H1 (cell line): ENCODE measurements around the gene DXO. TPM values are rescaled to one million over a fixed set of nuclear protein-coding genes. Genes with fewer than 3 reads are reported as not detected.
"Not testable (repeated sequence)": the region's sequence is repeated elsewhere in the genome, so short reads cannot be mapped to it uniquely, and the experiment has no call there.

Source experiments
- CTCF ChIA-PET: fragments of 300-600 bp; sonication (Branson Sonifier 250); formaldehyde crosslinking; loops from one replicate; lab custom pipeline; 2021; ENCODE audit not compliant: partially characterized antibody; lab: Charles Lee
- POLR2A ChIA-PET: fragments of 300-600 bp; sonication (Branson Sonifier 250); formaldehyde crosslinking; loops from one replicate; lab custom pipeline; 2021; ENCODE audit warnings: inconsistent platforms; ENCODE audit not compliant: partially characterized antibody; lab: Charles Lee
- DNase-seq, 2 experiments: peaks; one replicate each; pipeline versions ENCODE4 v3.0.0 to v3.0.0-alpha.2; 2010 to 2022; ENCODE audit warnings: low spot score in 2 of 2, low read depth in 1 of 2, mixed read lengths in 1 of 2
- FAIRE-seq: peaks from 2 replicates; lab custom pipeline; 2011; peaks lifted over from hg19 to GRCh38; lab: Jason Lieb, UNC
- H2AFZ ChIP-seq: 2 replicates; pipeline ENCODE4 v1.8.1; 2012; ENCODE audit warnings: low read length, inconsistent platforms
- H2AK5ac ChIP-seq: 2 replicates; pipeline ENCODE4 v1.6.1; 2013; ENCODE audit warnings: low read depth, low read length
- H2BK120ac ChIP-seq: replicated peaks from 2 replicates; pipeline ENCODE3; 2013; ENCODE audit warnings: low read depth, low read length, inconsistent platforms
- H2BK12ac ChIP-seq: 2 replicates; pipeline ENCODE4 v1.6.1; 2013; ENCODE audit warnings: low read depth, low read length
- H2BK15ac ChIP-seq: 2 replicates; pipeline ENCODE4 v1.6.1; 2013; ENCODE audit warnings: low read length
- H2BK20ac ChIP-seq: 2 replicates; pipeline ENCODE4 v1.6.1; 2013; ENCODE audit warnings: low read length
- H2BK5ac ChIP-seq: 2 replicates; pipeline ENCODE4 v1.6.1; 2013; ENCODE audit warnings: low read depth, low read length
- H3K14ac ChIP-seq: 2 replicates; pipeline ENCODE4 v1.6.1; 2013; ENCODE audit warnings: inconsistent platforms; ENCODE audit not compliant: insufficient read length
- H3K18ac ChIP-seq: 2 replicates; pipeline ENCODE4 v1.6.1; 2013; ENCODE audit warnings: low read length; ENCODE audit errors: extremely low read depth
- H3K23ac ChIP-seq: 2 replicates; pipeline ENCODE4 v1.6.1; 2013; ENCODE audit warnings: inconsistent platforms; ENCODE audit not compliant: insufficient read length
- H3K23me2 ChIP-seq: 2 replicates; pipeline ENCODE4 v1.6.1; 2013; ENCODE audit warnings: low read depth, low read length
- H3K27ac ChIP-seq: 2 replicates; pipeline ENCODE4 v1.6.1; 2011; ENCODE audit warnings: low read depth, low read length, inconsistent platforms
- H3K27me3 ChIP-seq, 4 experiments: replicated peaks in 1 of 4; 1 replicate in 1 of 4; 2 replicates in 3 of 4; pipeline versions ENCODE4 v1.6.1 to v1.8.1; 2011 to 2013; ENCODE audit warnings: low read length in 3 of 4, mild to moderate bottlenecking in 3 of 4, inconsistent platforms in 2 of 4, mixed read lengths in 2 of 4, moderate library complexity in 1 of 4; ENCODE audit not compliant: control insufficient read depth in 3 of 4, insufficient read depth in 3 of 4; ENCODE audit errors: extremely low read depth in 1 of 4
- H3K36me3 ChIP-seq, 4 experiments: 2 replicates each; pipeline versions ENCODE4 v1.6.1 to v1.8.1; 2011 to 2013; ENCODE audit warnings: mild to moderate bottlenecking in 4 of 4, low read length in 3 of 4, moderate library complexity in 2 of 4, control low read depth in 1 of 4, inconsistent platforms in 1 of 4; ENCODE audit not compliant: insufficient read depth in 4 of 4, control insufficient read depth in 2 of 4
- H3K4ac ChIP-seq: replicated peaks from 2 replicates; pipeline ENCODE3; 2013; ENCODE audit warnings: low read length, low read depth, mixed read lengths, inconsistent platforms; ENCODE audit not compliant: insufficient read length
- H3K4me1 ChIP-seq, 4 experiments: replicated peaks in 1 of 4; 1 replicate in 1 of 4; 2 replicates in 3 of 4; pipeline versions ENCODE4 v1.6.1 to v1.8.1; 2011 to 2013; ENCODE audit warnings: low read length in 3 of 4, inconsistent platforms in 2 of 4, mixed read lengths in 1 of 4; ENCODE audit not compliant: insufficient read depth in 4 of 4, control insufficient read depth in 3 of 4
- H3K4me2 ChIP-seq, 2 experiments: 2 replicates each; pipeline versions ENCODE4 v1.6.1 to v1.8.1; 2011 to 2013; ENCODE audit warnings: low read depth in 2 of 2, low read length in 2 of 2, control low read depth in 1 of 2, inconsistent platforms in 1 of 2, mild to moderate bottlenecking in 1 of 2; ENCODE audit not compliant: insufficient read depth in 1 of 2
- H3K4me3 ChIP-seq, 4 experiments: fragments of 200-600, 300-600 bp in 1 of 4; sonication (generic), shearing (Covaris generic), sonication (Bioruptor Twin) in 1 of 4; 2 replicates each; pipeline versions ENCODE4 v1.5.1 to v1.8.1; 2011 to 2016; ENCODE audit warnings: low read length in 4 of 4, low read depth in 3 of 4, control low read depth in 2 of 4, inconsistent platforms in 2 of 4, mild to moderate bottlenecking in 2 of 4, mixed read lengths in 1 of 4, moderate library complexity in 1 of 4; ENCODE audit not compliant: insufficient read depth in 2 of 4; ENCODE audit errors: extremely low read depth in 1 of 4
- H3K56ac ChIP-seq: replicated peaks from 2 replicates; pipeline ENCODE3; 2013; ENCODE audit warnings: low read depth, mild to moderate bottlenecking, mixed read lengths, low read length, inconsistent platforms; ENCODE audit not compliant: insufficient read length
- H3K79me1 ChIP-seq: 2 replicates; pipeline ENCODE4 v1.6.1; 2013; ENCODE audit warnings: low read depth, low read length, control low read depth
- H3K79me2 ChIP-seq, 2 experiments: 2 replicates each; pipeline versions ENCODE4 v1.6.1 to v1.8.1; 2012 to 2013; ENCODE audit warnings: low read length in 2 of 2, mild to moderate bottlenecking in 2 of 2, inconsistent platforms in 1 of 2; ENCODE audit not compliant: insufficient read depth in 2 of 2, control insufficient read depth in 1 of 2
- H3K9ac ChIP-seq, 4 experiments: replicated peaks in 1 of 4; 1 replicate in 1 of 4; 2 replicates in 3 of 4; pipeline versions ENCODE4 v1.6.1 to v1.8.1; 2011 to 2013; ENCODE audit warnings: low read depth in 3 of 4, low read length in 3 of 4, control low read depth in 2 of 4, mild to moderate bottlenecking in 2 of 4, moderate library complexity in 2 of 4, inconsistent platforms in 1 of 4; ENCODE audit errors: extremely low read depth in 1 of 4
- H3K9me3 ChIP-seq, 2 experiments: 2 replicates each; pipeline versions ENCODE4 v1.6.1 to v1.8.1; 2012 to 2013; ENCODE audit warnings: mild to moderate bottlenecking in 2 of 2, moderate library complexity in 2 of 2, control low read depth in 1 of 2, inconsistent platforms in 1 of 2, low read depth in 1 of 2, low read length in 1 of 2, mixed read lengths in 1 of 2; ENCODE audit not compliant: insufficient read depth in 2 of 2
- H4K20me1 ChIP-seq, 2 experiments: replicated peaks in 1 of 2; 2 replicates each; pipeline versions ENCODE3 to v1.8.1; 2011 to 2013; ENCODE audit warnings: inconsistent platforms in 2 of 2, low read length in 2 of 2, mild to moderate bottlenecking in 1 of 2; ENCODE audit not compliant: insufficient read depth in 2 of 2, control insufficient read depth in 1 of 2
- H4K5ac ChIP-seq: 2 replicates; pipeline ENCODE4 v1.6.1; 2013; ENCODE audit warnings: low read length, low read depth, mixed read lengths, inconsistent platforms; ENCODE audit not compliant: insufficient read length
- H4K8ac ChIP-seq: 2 replicates; pipeline ENCODE4 v1.8.0; 2013; ENCODE audit warnings: mild to moderate bottlenecking, moderate library complexity, low read length, inconsistent platforms; ENCODE audit not compliant: insufficient read depth; ENCODE audit errors: extremely low read depth
- H4K91ac ChIP-seq: replicated peaks from 2 replicates; pipeline ENCODE3; 2013; ENCODE audit warnings: low read length, mixed read lengths, inconsistent platforms; ENCODE audit not compliant: insufficient read length
- WGBS, 2 experiments: shearing (Covaris generic) in 1 of 2; methylation state at CpG; one replicate each; pipeline versions ENCODE4 v1.1.6 to v1.1.7; 2013 to 2015; ENCODE audit warnings: low lambda C conversion rate in 2 of 2, mixed read lengths in 2 of 2, inconsistent platforms in 1 of 2, low coverage in 1 of 2, missing lambda C conversion rate in 1 of 2; ENCODE audit not compliant: insufficient replicate concordance in 2 of 2, insufficient coverage in 1 of 2, insufficient read length in 1 of 2; ENCODE audit errors: extremely low coverage in 1 of 2, missing lambda C conversion rate in 1 of 2; 5-methylcytosine and 5-hydroxymethylcytosine counted together
- polyA plus RNA-seq, 7 experiments: library from polyadenylated mRNA; depleted of rRNA in 3 of 7; stranded (reverse) in 5 of 7; unstranded in 2 of 7; fragments of >200 nt in 5 of 7; fragments of 200-250 nt in 2 of 7; gene quantifications; 1 replicate in 5 of 7; 2 replicates in 1 of 7; 4 replicates in 1 of 7; pipeline versions ENCODE4 v1.2.1 to v1.2.3, GENCODE V29; 2011 to 2013; ENCODE audit warnings: missing spikeins in 2 of 7, mixed read lengths in 2 of 7
- total RNA-seq: library from RNA; stranded (reverse); fragmentation: NEBNext Ultra II Directional; extraction: Animal tissue kit (Norgen Biotek cat#: 25700); gene quantifications from 2 replicates; pipeline ENCODE4 v1.2.1, GENCODE V29; 2021

Gene DXO
- total and polyA plus RNA-seq, 2 of the 8 experiments (the other 6 are each of a cell fraction or from before 2014, with no cell fraction given) = 14.7 to 23.9 TPM

- POLR2A ChIA-PET, H2AFZ ChIP-seq, DNase-seq, H2BK120ac ChIP-seq, H3K27me3 ChIP-seq, FAIRE-seq, H3K9me3 ChIP-seq, H3K23me2 ChIP-seq, H4K5ac ChIP-seq, H3K4me2 ChIP-seq, H3K14ac ChIP-seq, H3K79me2 ChIP-seq, H4K20me1 ChIP-seq, H3K79me1 ChIP-seq, H2BK20ac ChIP-seq, H3K23ac ChIP-seq, H4K8ac ChIP-seq, H2AK5ac ChIP-seq, H3K18ac ChIP-seq, CTCF ChIA-PET, H2BK12ac ChIP-seq, H3K27ac ChIP-seq, H3K36me3 ChIP-seq, H2BK15ac ChIP-seq, H4K91ac ChIP-seq, H3K9ac ChIP-seq, H3K4me3 ChIP-seq, H3K4me1 ChIP-seq, H3K56ac ChIP-seq, H3K4ac ChIP-seq, H2BK5ac ChIP-seq: not testable (repeated sequence)
- no CpG with 5 or more reads among the region's 15 CpGs for WGBS, 2 experiments
Observed at GRCh38 chr6:32002546-32003268, 30.8 kb upstream of the DXO start.

GRCh38 chr6:31996385-31996784 is 24.4 kb upstream of the DXO start:
- CTCF ChIA-PET, H2BK12ac ChIP-seq, H3K79me2 ChIP-seq, DNase-seq, H4K8ac ChIP-seq, H3K4me1 ChIP-seq, H3K27ac ChIP-seq, H4K5ac ChIP-seq, H3K56ac ChIP-seq, POLR2A ChIA-PET, H3K9me3 ChIP-seq, H3K4me3 ChIP-seq, H3K36me3 ChIP-seq, H4K20me1 ChIP-seq, H3K4ac ChIP-seq, H2BK5ac ChIP-seq, H3K27me3 ChIP-seq, H3K14ac ChIP-seq, H3K23ac ChIP-seq, H3K23me2 ChIP-seq, H3K79me1 ChIP-seq, H2BK120ac ChIP-seq, FAIRE-seq, H3K9ac ChIP-seq, H2BK15ac ChIP-seq, H2AK5ac ChIP-seq, H2BK20ac ChIP-seq, H4K91ac ChIP-seq, H3K4me2 ChIP-seq, H2AFZ ChIP-seq, H3K18ac ChIP-seq: not testable (repeated sequence)
- WGBS, 2 experiments = 89% methylated on average over 3 of the region's 6 CpGs; no CpG with 5 or more reads in 1 of the 2 experiments
